H1 (cell line): ENCODE measurements around the gene DDA1. TPM values are rescaled to one million over a fixed set of nuclear protein-coding genes. Genes with fewer than 3 reads are reported as not detected.

Experiments used
- CTCF ChIA-PET: fragments of 300-600 bp; sonication (Branson Sonifier 250); formaldehyde crosslinking; loops from one replicate; lab custom pipeline; 2021; ENCODE audit not compliant: partially characterized antibody; lab: Charles Lee
- POLR2A ChIA-PET: fragments of 300-600 bp; sonication (Branson Sonifier 250); formaldehyde crosslinking; loops from one replicate; lab custom pipeline; 2021; ENCODE audit warnings: inconsistent platforms; ENCODE audit not compliant: partially characterized antibody; lab: Charles Lee
- DNase-seq, 2 experiments: peaks; one replicate each; pipeline versions ENCODE4 v3.0.0 to v3.0.0-alpha.2; 2010 to 2022; ENCODE audit warnings: low spot score in 2 of 2, low read depth in 1 of 2, mixed read lengths in 1 of 2
- FAIRE-seq: peaks from 2 replicates; lab custom pipeline; 2011; peaks lifted over from hg19 to GRCh38; lab: Jason Lieb, UNC
- H2AFZ ChIP-seq: 2 replicates; pipeline ENCODE4 v1.8.1; 2012; ENCODE audit warnings: low read length, inconsistent platforms
- H2AK5ac ChIP-seq: 2 replicates; pipeline ENCODE4 v1.6.1; 2013; ENCODE audit warnings: low read depth, low read length
- H2BK120ac ChIP-seq: replicated peaks from 2 replicates; pipeline ENCODE3; 2013; ENCODE audit warnings: low read depth, low read length, inconsistent platforms
- H2BK12ac ChIP-seq: 2 replicates; pipeline ENCODE4 v1.6.1; 2013; ENCODE audit warnings: low read depth, low read length
- H2BK15ac ChIP-seq: 2 replicates; pipeline ENCODE4 v1.6.1; 2013; ENCODE audit warnings: low read length
- H2BK20ac ChIP-seq: 2 replicates; pipeline ENCODE4 v1.6.1; 2013; ENCODE audit warnings: low read length
- H2BK5ac ChIP-seq: 2 replicates; pipeline ENCODE4 v1.6.1; 2013; ENCODE audit warnings: low read depth, low read length
- H3K14ac ChIP-seq: 2 replicates; pipeline ENCODE4 v1.6.1; 2013; ENCODE audit warnings: inconsistent platforms; ENCODE audit not compliant: insufficient read length
- H3K18ac ChIP-seq: 2 replicates; pipeline ENCODE4 v1.6.1; 2013; ENCODE audit warnings: low read length; ENCODE audit errors: extremely low read depth
- H3K23ac ChIP-seq: 2 replicates; pipeline ENCODE4 v1.6.1; 2013; ENCODE audit warnings: inconsistent platforms; ENCODE audit not compliant: insufficient read length
- H3K23me2 ChIP-seq: 2 replicates; pipeline ENCODE4 v1.6.1; 2013; ENCODE audit warnings: low read depth, low read length
- H3K27ac ChIP-seq: 2 replicates; pipeline ENCODE4 v1.6.1; 2011; ENCODE audit warnings: low read depth, low read length, inconsistent platforms
- H3K27me3 ChIP-seq, 4 experiments: replicated peaks in 1 of 4; 1 replicate in 1 of 4; 2 replicates in 3 of 4; pipeline versions ENCODE4 v1.6.1 to v1.8.1; 2011 to 2013; ENCODE audit warnings: low read length in 3 of 4, mild to moderate bottlenecking in 3 of 4, inconsistent platforms in 2 of 4, mixed read lengths in 2 of 4, moderate library complexity in 1 of 4; ENCODE audit not compliant: control insufficient read depth in 3 of 4, insufficient read depth in 3 of 4; ENCODE audit errors: extremely low read depth in 1 of 4
- H3K36me3 ChIP-seq, 4 experiments: 2 replicates each; pipeline versions ENCODE4 v1.6.1 to v1.8.1; 2011 to 2013; ENCODE audit warnings: mild to moderate bottlenecking in 4 of 4, low read length in 3 of 4, moderate library complexity in 2 of 4, control low read depth in 1 of 4, inconsistent platforms in 1 of 4; ENCODE audit not compliant: insufficient read depth in 4 of 4, control insufficient read depth in 2 of 4
- H3K4ac ChIP-seq: replicated peaks from 2 replicates; pipeline ENCODE3; 2013; ENCODE audit warnings: low read length, low read depth, mixed read lengths, inconsistent platforms; ENCODE audit not compliant: insufficient read length
- H3K4me1 ChIP-seq, 4 experiments: replicated peaks in 1 of 4; 1 replicate in 1 of 4; 2 replicates in 3 of 4; pipeline versions ENCODE4 v1.6.1 to v1.8.1; 2011 to 2013; ENCODE audit warnings: low read length in 3 of 4, inconsistent platforms in 2 of 4, mixed read lengths in 1 of 4; ENCODE audit not compliant: insufficient read depth in 4 of 4, control insufficient read depth in 3 of 4
- H3K4me2 ChIP-seq, 2 experiments: 2 replicates each; pipeline versions ENCODE4 v1.6.1 to v1.8.1; 2011 to 2013; ENCODE audit warnings: low read depth in 2 of 2, low read length in 2 of 2, control low read depth in 1 of 2, inconsistent platforms in 1 of 2, mild to moderate bottlenecking in 1 of 2; ENCODE audit not compliant: insufficient read depth in 1 of 2
- H3K4me3 ChIP-seq, 4 experiments: fragments of 200-600, 300-600 bp in 1 of 4; sonication (generic), shearing (Covaris generic), sonication (Bioruptor Twin) in 1 of 4; 2 replicates each; pipeline versions ENCODE4 v1.5.1 to v1.8.1; 2011 to 2016; ENCODE audit warnings: low read length in 4 of 4, low read depth in 3 of 4, control low read depth in 2 of 4, inconsistent platforms in 2 of 4, mild to moderate bottlenecking in 2 of 4, mixed read lengths in 1 of 4, moderate library complexity in 1 of 4; ENCODE audit not compliant: insufficient read depth in 2 of 4; ENCODE audit errors: extremely low read depth in 1 of 4
- H3K56ac ChIP-seq: replicated peaks from 2 replicates; pipeline ENCODE3; 2013; ENCODE audit warnings: low read depth, mild to moderate bottlenecking, mixed read lengths, low read length, inconsistent platforms; ENCODE audit not compliant: insufficient read length
- H3K79me1 ChIP-seq: 2 replicates; pipeline ENCODE4 v1.6.1; 2013; ENCODE audit warnings: low read depth, low read length, control low read depth
- H3K79me2 ChIP-seq, 2 experiments: 2 replicates each; pipeline versions ENCODE4 v1.6.1 to v1.8.1; 2012 to 2013; ENCODE audit warnings: low read length in 2 of 2, mild to moderate bottlenecking in 2 of 2, inconsistent platforms in 1 of 2; ENCODE audit not compliant: insufficient read depth in 2 of 2, control insufficient read depth in 1 of 2
- H3K9ac ChIP-seq, 4 experiments: replicated peaks in 1 of 4; 1 replicate in 1 of 4; 2 replicates in 3 of 4; pipeline versions ENCODE4 v1.6.1 to v1.8.1; 2011 to 2013; ENCODE audit warnings: low read depth in 3 of 4, low read length in 3 of 4, control low read depth in 2 of 4, mild to moderate bottlenecking in 2 of 4, moderate library complexity in 2 of 4, inconsistent platforms in 1 of 4; ENCODE audit errors: extremely low read depth in 1 of 4
- H3K9me3 ChIP-seq, 2 experiments: 2 replicates each; pipeline versions ENCODE4 v1.6.1 to v1.8.1; 2012 to 2013; ENCODE audit warnings: mild to moderate bottlenecking in 2 of 2, moderate library complexity in 2 of 2, control low read depth in 1 of 2, inconsistent platforms in 1 of 2, low read depth in 1 of 2, low read length in 1 of 2, mixed read lengths in 1 of 2; ENCODE audit not compliant: insufficient read depth in 2 of 2
- H4K20me1 ChIP-seq, 2 experiments: replicated peaks in 1 of 2; 2 replicates each; pipeline versions ENCODE3 to v1.8.1; 2011 to 2013; ENCODE audit warnings: inconsistent platforms in 2 of 2, low read length in 2 of 2, mild to moderate bottlenecking in 1 of 2; ENCODE audit not compliant: insufficient read depth in 2 of 2, control insufficient read depth in 1 of 2
- H4K5ac ChIP-seq: 2 replicates; pipeline ENCODE4 v1.6.1; 2013; ENCODE audit warnings: low read length, low read depth, mixed read lengths, inconsistent platforms; ENCODE audit not compliant: insufficient read length
- H4K8ac ChIP-seq: 2 replicates; pipeline ENCODE4 v1.8.0; 2013; ENCODE audit warnings: mild to moderate bottlenecking, moderate library complexity, low read length, inconsistent platforms; ENCODE audit not compliant: insufficient read depth; ENCODE audit errors: extremely low read depth
- H4K91ac ChIP-seq: replicated peaks from 2 replicates; pipeline ENCODE3; 2013; ENCODE audit warnings: low read length, mixed read lengths, inconsistent platforms; ENCODE audit not compliant: insufficient read length
- ATF2 ChIP-seq: IDR thresholded peaks from 2 replicates; pipeline ENCODE4 v1.6.1; 2012; ENCODE audit warnings: low read length, inconsistent platforms
- CHD1 ChIP-seq: IDR thresholded peaks from 2 replicates; pipeline ENCODE4 v1.6.1; 2012; ENCODE audit warnings: low read depth, low read length, improper control_type of control experiment
- E2F6 ChIP-seq: IDR thresholded peaks from 2 replicates; pipeline ENCODE4 v1.6.1; 2012; ENCODE audit warnings: inconsistent platforms
- HDAC2 ChIP-seq, 2 experiments: fragments of 300-600 bp in 1 of 2; sonication (generic) in 1 of 2; IDR thresholded peaks; 2 replicates each; pipeline ENCODE4 v1.6.1; 2011 to 2012; ENCODE audit warnings: low read depth in 2 of 2, low read length in 2 of 2, mild to moderate bottlenecking in 2 of 2, moderate library complexity in 2 of 2, borderline replicate concordance in 1 of 2, inconsistent platforms in 1 of 2
- POLR2A ChIP-seq, 2 experiments: IDR thresholded peaks; 1 replicate in 1 of 2; 2 replicates in 1 of 2; pipeline ENCODE4 v1.6.1; 2011; ENCODE audit warnings: low read depth in 2 of 2, low read length in 2 of 2, mild to moderate bottlenecking in 2 of 2; ENCODE audit errors: control extremely low read depth in 1 of 2
- RBBP5 ChIP-seq: IDR thresholded peaks from 2 replicates; pipeline ENCODE4 v1.7.1; 2012; ENCODE audit warnings: low read depth, mild to moderate bottlenecking, inconsistent platforms, low read length, moderate library complexity, borderline replicate concordance
- SP4 ChIP-seq: IDR thresholded peaks from 2 replicates; pipeline ENCODE4 v1.6.1; 2012; ENCODE audit warnings: low read length, inconsistent platforms
- SRF ChIP-seq: IDR thresholded peaks from 2 replicates; pipeline ENCODE4 v1.6.1; 2011; ENCODE audit warnings: mild to moderate bottlenecking, low read depth, low read length, moderate library complexity
- USF2 ChIP-seq: IDR thresholded peaks from 2 replicates; pipeline ENCODE4 v1.6.1; 2011; ENCODE audit warnings: low read length, improper control_type of control experiment
- ZNF274 ChIP-seq: IDR thresholded peaks from 2 replicates; pipeline ENCODE4 v1.7.0; 2012; ENCODE audit warnings: low read length, borderline replicate concordance; ENCODE audit errors: extremely low read depth
- WGBS, 2 experiments: shearing (Covaris generic) in 1 of 2; methylation state at CpG; one replicate each; pipeline versions ENCODE4 v1.1.6 to v1.1.7; 2013 to 2015; ENCODE audit warnings: low lambda C conversion rate in 2 of 2, mixed read lengths in 2 of 2, inconsistent platforms in 1 of 2, low coverage in 1 of 2, missing lambda C conversion rate in 1 of 2; ENCODE audit not compliant: insufficient replicate concordance in 2 of 2, insufficient coverage in 1 of 2, insufficient read length in 1 of 2; ENCODE audit errors: extremely low coverage in 1 of 2, missing lambda C conversion rate in 1 of 2; 5-methylcytosine and 5-hydroxymethylcytosine counted together
- polyA plus RNA-seq, 7 experiments: library from polyadenylated mRNA; depleted of rRNA in 3 of 7; stranded (reverse) in 5 of 7; unstranded in 2 of 7; fragments of >200 nt in 5 of 7; fragments of 200-250 nt in 2 of 7; gene quantifications; 1 replicate in 5 of 7; 2 replicates in 1 of 7; 4 replicates in 1 of 7; pipeline versions ENCODE4 v1.2.1 to v1.2.3, GENCODE V29; 2011 to 2013; ENCODE audit warnings: missing spikeins in 2 of 7, mixed read lengths in 2 of 7
- total RNA-seq: library from RNA; stranded (reverse); fragmentation: NEBNext Ultra II Directional; extraction: Animal tissue kit (Norgen Biotek cat#: 25700); gene quantifications from 2 replicates; pipeline ENCODE4 v1.2.1, GENCODE V29; 2021

DDA1 gene
- total and polyA plus RNA-seq, 2 of the 8 experiments (the other 6 are each of a cell fraction or from before 2014, with no cell fraction given), result 29.2 to 34.5 TPM

GRCh38 chr19:17357078-17357666, 47.8 kb downstream of the DDA1 start:
- H3K4me3 ChIP-seq, result no peak overlapping the region
- H2BK15ac ChIP-seq, result no peak overlapping the region
- no peak for FAIRE-seq
- H3K23ac ChIP-seq, result no peak overlapping the region
- CTCF ChIA-PET, result interaction anchor here (0.7 to 5.9 kb wide), 7 partner anchors 9 to 35 kb away, joined by 3 to 30 read pairs (median 3); no protein-coding TSS in a partner anchor
- H4K5ac ChIP-seq, result no peak overlapping the region
- H3K9ac ChIP-seq, result no peak overlapping the region
- no peaks in the 10 kb centered on the region for H3K9me3 ChIP-seq
- no peak overlapping the region for H3K4me2 ChIP-seq
- H4K8ac ChIP-seq, result no peak overlapping the region
- H2BK20ac ChIP-seq, result no peak overlapping the region
- POLR2A ChIA-PET, result interaction anchor here (1.0 to 1.5 kb wide), 3 partner anchors 12 to 62 kb away, joined by 3 read pairs; partner anchors contain the start of gene MVB12A
- H3K79me1 ChIP-seq, result no peaks in the 10 kb centered on the region
- no peak overlapping the region for H3K18ac ChIP-seq
- no peak overlapping the region for H2AK5ac ChIP-seq
- 92% methylated on average over 7 of the region's 7 CpGs; no CpG with 5 or more reads in 1 of the 2 experiments for WGBS, 2 experiments
- H3K79me2 ChIP-seq, result no peaks in the 10 kb centered on the region
- no peak for DNase-seq
- H2BK12ac ChIP-seq, result no peak overlapping the region
- no peaks in the 10 kb centered on the region for H3K23me2 ChIP-seq
- H3K14ac ChIP-seq, result no peak overlapping the region
- H3K36me3 ChIP-seq, result no peaks in the 10 kb centered on the region
- H4K20me1 ChIP-seq, result no peaks in the 10 kb centered on the region
- H3K27me3 ChIP-seq, result no peaks in the 10 kb centered on the region
- no peak overlapping the region for H2BK120ac ChIP-seq
- no peak overlapping the region for H4K91ac ChIP-seq
- H3K56ac ChIP-seq, result no peak overlapping the region
- H2AFZ ChIP-seq, result no peak overlapping the region
- no peak overlapping the region for H3K4ac ChIP-seq
- no peak overlapping the region for H3K27ac ChIP-seq
- H3K4me1 ChIP-seq, result no peaks in the 10 kb centered on the region
- H2BK5ac ChIP-seq, result no peak overlapping the region
- TF ChIP-seq USF2 (no peak), CHD1 (no peak), ZNF274 (no peak), HDAC2 (IDR thresholded peaks at IDR 0.05; ENCODE audit: borderline replicate concordance in 1 of 2, low read depth in 2 of 2, low read length in 2 of 2) (no peak), SP4 (no peak), ATF2 (no peak), E2F6 (no peak), POLR2A (IDR thresholded peaks at IDR 0.05; ENCODE audit: control extremely low read depth in 1 of 2, low read depth in 2 of 2, low read length in 2 of 2) (no peak), RBBP5 (no peak), SRF (no peak)
